RWPE2 (cell line): Measurements from ENCODE around the gene ACOT7.

ENCODE experiments used
- ATAC-seq: fragments of 200-7000 bp; cut with Tn5 transposase; 3 replicates; pipeline ENCODE4 v1.9.1; 2021; ENCODE audit warnings: low read depth
- DNase-seq: peaks from one replicate; pipeline ENCODE4 v3.0.0-alpha.2; 2020; ENCODE audit warnings: low spot score
- H3K27ac ChIP-seq: fragments of 450-650 bp; 2 replicates; pipeline ENCODE4 v1.5.1; 2017; ENCODE audit warnings: mild to moderate bottlenecking; ENCODE audit not compliant: poor library complexity, severe bottlenecking
- H3K27me3 ChIP-seq: fragments of 250-450 bp; sonication (Bioruptor Pico); 2 replicates; pipeline ENCODE4 v1.5.1; 2021; ENCODE audit warnings: mild to moderate bottlenecking, moderate library complexity; ENCODE audit not compliant: insufficient read depth, poor library complexity, severe bottlenecking
- H3K36me3 ChIP-seq: fragments of 250-450 bp; sonication (Bioruptor Pico); 2 replicates; pipeline ENCODE4 v1.5.1; 2020; ENCODE audit warnings: low read depth, mild to moderate bottlenecking, moderate library complexity
- H3K4me1 ChIP-seq: fragments of 250-450 bp; sonication (Bioruptor Pico); 2 replicates; pipeline ENCODE4 v1.5.1; 2021; ENCODE audit warnings: mild to moderate bottlenecking, moderate library complexity; ENCODE audit not compliant: insufficient read depth, poor library complexity, severe bottlenecking
- H3K4me3 ChIP-seq: fragments of 250-450 bp; sonication (Bioruptor Pico); 2 replicates; pipeline ENCODE4 v1.5.1; 2021; ENCODE audit warnings: mild to moderate bottlenecking, moderate library complexity; ENCODE audit not compliant: severe bottlenecking
- H3K9me3 ChIP-seq: fragments of 250-450 bp; sonication (Bioruptor Pico); 2 replicates; pipeline ENCODE4 v1.5.1; 2021; ENCODE audit warnings: mild to moderate bottlenecking, moderate library complexity; ENCODE audit not compliant: severe bottlenecking
- TF ChIP-seq, protein P1 (sequence below): fragments of 450-650 bp; IDR thresholded peaks from one replicate; pipeline ENCODE4 v1.5.1; 2017; ENCODE audit warnings: mild to moderate bottlenecking, moderate library complexity; ENCODE audit not compliant: poor library complexity, severe bottlenecking

The ACOT7 gene

DNA sequence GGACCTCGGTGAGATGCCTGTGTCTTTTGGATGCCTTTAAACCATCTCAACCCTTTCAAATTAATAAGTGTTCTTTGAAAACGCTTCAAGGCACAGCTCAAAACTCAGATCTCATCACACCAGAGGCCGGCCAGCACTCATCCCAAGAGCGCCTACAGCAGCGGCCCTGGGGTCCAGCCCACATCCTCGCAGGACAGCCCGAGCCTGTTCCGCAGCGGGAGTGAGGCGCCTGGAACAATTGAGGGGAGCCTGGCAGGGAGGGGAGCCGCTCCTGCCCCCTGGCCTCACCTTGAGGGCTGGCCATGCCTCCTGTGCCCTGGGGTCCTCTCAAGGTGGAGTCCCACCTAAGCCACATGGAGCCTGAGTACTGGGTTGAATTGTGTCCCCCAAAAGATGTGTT lies 37.9 kb downstream of the ACOT7 start:
- peaks cover 60% of the 10 kb centered on the region for H3K4me1 ChIP-seq
- no peak overlapping the region for H3K4me3 ChIP-seq

DNA sequence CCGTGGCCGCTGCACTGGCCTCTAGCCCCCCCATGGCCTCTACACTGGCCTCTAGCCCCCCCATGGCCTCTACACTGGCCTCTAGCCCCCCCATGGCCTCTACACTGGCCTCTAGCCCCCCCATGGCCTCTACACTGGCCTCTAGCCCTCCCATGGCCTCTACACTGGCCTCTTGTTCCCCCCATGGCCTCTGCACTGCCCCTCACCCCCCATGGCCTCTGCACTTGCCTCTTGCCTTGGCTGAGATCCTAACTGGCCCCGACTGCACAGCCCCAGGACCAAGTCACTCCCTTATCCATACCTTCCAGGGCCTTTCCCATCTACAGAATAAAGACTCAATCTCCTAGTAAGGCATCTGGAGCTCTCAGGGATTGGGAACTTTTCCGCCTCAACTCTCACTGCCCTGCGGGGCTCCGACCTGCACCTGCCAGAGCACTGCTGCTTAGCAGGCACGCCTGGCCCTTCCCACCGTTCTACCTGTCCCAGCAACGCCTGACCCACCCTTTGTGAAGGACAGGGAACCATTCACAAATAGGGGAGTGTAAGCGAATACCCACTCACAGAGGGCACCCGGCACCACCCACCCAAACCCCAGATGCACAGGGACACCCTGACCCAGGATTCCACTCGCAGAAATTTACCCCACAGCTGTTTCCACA lies 38.8 kb downstream of the ACOT7 start:
- H3K27ac ChIP-seq, result peak overlapping the region; percentile 64
- no peaks in the 10 kb centered on the region for H3K27me3 ChIP-seq
- no peak overlapping the region for H3K4me3 ChIP-seq
- TF ChIP-seq, protein P1, sequence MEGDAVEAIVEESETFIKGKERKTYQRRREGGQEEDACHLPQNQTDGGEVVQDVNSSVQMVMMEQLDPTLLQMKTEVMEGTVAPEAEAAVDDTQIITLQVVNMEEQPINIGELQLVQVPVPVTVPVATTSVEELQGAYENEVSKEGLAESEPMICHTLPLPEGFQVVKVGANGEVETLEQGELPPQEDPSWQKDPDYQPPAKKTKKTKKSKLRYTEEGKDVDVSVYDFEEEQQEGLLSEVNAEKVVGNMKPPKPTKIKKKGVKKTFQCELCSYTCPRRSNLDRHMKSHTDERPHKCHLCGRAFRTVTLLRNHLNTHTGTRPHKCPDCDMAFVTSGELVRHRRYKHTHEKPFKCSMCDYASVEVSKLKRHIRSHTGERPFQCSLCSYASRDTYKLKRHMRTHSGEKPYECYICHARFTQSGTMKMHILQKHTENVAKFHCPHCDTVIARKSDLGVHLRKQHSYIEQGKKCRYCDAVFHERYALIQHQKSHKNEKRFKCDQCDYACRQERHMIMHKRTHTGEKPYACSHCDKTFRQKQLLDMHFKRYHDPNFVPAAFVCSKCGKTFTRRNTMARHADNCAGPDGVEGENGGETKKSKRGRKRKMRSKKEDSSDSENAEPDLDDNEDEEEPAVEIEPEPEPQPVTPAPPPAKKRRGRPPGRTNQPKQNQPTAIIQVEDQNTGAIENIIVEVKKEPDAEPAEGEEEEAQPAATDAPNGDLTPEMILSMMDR, result no peak
- peaks cover 61% of the 10 kb centered on the region for H3K4me1 ChIP-seq
- no peak for ATAC-seq
- peaks cover under 1% of the 10 kb centered on the region; the same call in 1 of the 2 replicates for H3K36me3 ChIP-seq
- no peaks in the 10 kb centered on the region for H3K9me3 ChIP-seq
- no peak for DNase-seq

More for the DNA sequence above, 37.9 kb downstream of the ACOT7 start:
- no peaks in the 10 kb centered on the region for H3K27me3 ChIP-seq
- H3K9me3 ChIP-seq, result no peaks in the 10 kb centered on the region
- 0 out of 2 replicates have a peak, but pooled peaks cover 1% of the 10 kb centered on the region for H3K36me3 ChIP-seq
- TF ChIP-seq, protein P1, result no peak
- DNase-seq (no peak), ATAC-seq (no peak)
- peak overlapping the region; percentile 64 for H3K27ac ChIP-seq

DNA sequence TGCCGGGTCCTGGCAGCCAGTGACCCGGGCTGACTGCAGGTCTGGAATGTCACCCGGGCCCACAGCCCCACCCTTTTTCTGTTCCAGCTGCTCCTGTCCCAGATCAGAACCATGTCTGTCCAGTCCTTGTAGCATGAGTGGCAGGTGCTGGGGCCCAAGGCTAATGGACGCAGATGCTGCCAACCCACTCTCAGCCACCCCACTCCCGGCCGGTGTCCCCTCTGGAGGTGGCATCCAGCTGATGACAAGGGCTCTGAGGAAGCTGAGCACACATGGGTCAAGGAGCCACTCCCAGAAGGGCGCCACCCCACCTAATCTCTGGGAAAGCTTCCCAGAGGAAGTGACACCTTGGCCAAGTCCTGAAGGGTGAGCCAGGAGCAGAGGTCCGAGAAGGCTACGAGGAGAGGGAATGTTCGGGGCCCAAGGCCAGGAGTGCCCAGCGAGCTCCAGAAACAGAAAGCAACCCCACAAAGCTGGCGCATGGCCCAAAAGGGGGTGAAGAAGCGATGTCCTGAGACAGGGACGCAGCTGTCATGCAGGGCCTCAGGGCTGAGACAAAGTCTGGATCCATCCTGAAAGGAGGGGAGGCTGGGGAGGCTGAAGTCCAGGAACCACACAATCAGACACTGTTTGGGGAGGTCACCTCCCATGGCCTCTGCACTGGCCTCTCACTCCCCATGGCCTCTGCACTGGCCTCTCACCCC lies 39.5 kb downstream of the ACOT7 start:
- no peak for ATAC-seq
- H3K4me1 ChIP-seq, result peaks cover 56% of the 10 kb centered on the region
- peak overlapping the region; percentile 64 for H3K27ac ChIP-seq

DNA sequence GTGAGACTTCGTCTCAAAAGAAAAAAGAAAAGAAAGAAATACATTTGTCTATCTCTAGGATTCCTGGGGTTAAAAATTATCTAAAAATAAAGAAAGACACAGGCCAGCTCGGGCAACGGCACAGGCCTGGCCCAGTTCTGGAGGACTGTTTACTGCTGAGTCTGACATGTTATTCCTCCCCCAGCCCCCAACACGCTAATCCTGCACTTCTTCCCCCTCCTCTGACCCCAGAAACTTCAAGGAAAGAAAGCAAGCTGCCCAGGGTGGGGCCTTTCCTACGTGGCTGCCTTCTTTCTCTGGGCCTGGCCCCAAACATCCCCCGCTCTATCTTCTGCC lies 40.0 kb downstream of the ACOT7 start:
- H3K4me3 ChIP-seq, result no peak overlapping the region
- DNase-seq, result no peak
- ATAC-seq, result no peak
- peaks cover 10% of the 10 kb centered on the region for H3K36me3 ChIP-seq
- H3K4me1 ChIP-seq, result peaks cover 54% of the 10 kb centered on the region
- H3K27ac ChIP-seq, result peak overlapping the region; percentile 64
- H3K27me3 ChIP-seq, result no peaks in the 10 kb centered on the region
- TF ChIP-seq, protein P1, result no peak
- H3K9me3 ChIP-seq, result no peaks in the 10 kb centered on the region

More for the DNA sequence above, 39.5 kb downstream of the ACOT7 start:
- DNase-seq, result peak; percentile 63
- Histone ChIP-seq H3K36me3 (peaks cover 7% of the 10 kb centered on the region), H3K27me3 (no peaks in the 10 kb centered on the region), H3K4me3 (no peak overlapping the region), H3K9me3 (no peaks in the 10 kb centered on the region)
- TF ChIP-seq, protein P1, result no peak

DNA sequence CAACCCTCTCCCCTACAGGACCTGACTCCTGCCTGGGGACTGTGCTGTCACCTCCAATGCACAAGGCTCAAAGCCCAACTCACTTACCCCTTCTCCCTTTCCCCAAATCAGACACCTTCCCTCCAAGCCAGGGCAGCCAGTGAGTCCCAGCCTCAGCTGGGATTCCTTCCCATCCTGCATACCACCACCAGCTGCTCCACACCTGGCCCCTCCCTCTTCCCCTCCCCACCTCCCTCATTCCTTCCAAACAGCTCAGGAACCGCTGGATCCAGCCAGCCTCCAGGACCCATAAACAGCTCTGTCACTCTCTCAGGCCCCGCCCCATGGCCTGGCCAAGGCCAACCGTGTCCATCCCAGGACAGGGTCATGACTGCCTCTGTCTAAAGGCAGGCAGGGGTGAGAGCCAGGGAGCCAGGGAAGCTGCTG lies 41.4 kb downstream of the ACOT7 start:
- H3K4me3 ChIP-seq, result no peak overlapping the region
- H3K36me3 ChIP-seq, result peaks cover 15% of the 10 kb centered on the region
- no peaks in the 10 kb centered on the region for H3K9me3 ChIP-seq
- TF ChIP-seq, protein P1, result no peak
- H3K27me3 ChIP-seq, result no peaks in the 10 kb centered on the region
- ATAC-seq (peak; percentile 69), DNase-seq (peak; percentile 78)
- H3K27ac ChIP-seq, result peak overlapping the region; percentile 64
- H3K4me1 ChIP-seq, result peaks cover 49% of the 10 kb centered on the region
